Measurements from ENCODE around the gene NUP205.

NUP205 gene

GRCh38 chr7:135517060-135517459, 40.7 kb upstream of the NUP205 start:
- H3K9ac ChIP-seq, result no peak overlapping the region
- no peaks in the 10 kb centered on the region for H3K27me3 ChIP-seq
- no peaks in the 10 kb centered on the region for H4K20me1 ChIP-seq
- no peaks in the 10 kb centered on the region for H3K36me3 ChIP-seq
- H3K4me2 ChIP-seq, result no peak overlapping the region
- no peak overlapping the region for H3K27ac ChIP-seq
- no peak for TF ChIP-seq Cebpa-rat (IDR thresholded peaks at IDR 0.05)
- no peaks in the 10 kb centered on the region for H3K9me3 ChIP-seq (replicated peaks in 1 of 11)
- H3K4me1 ChIP-seq, result no peaks in the 10 kb centered on the region
- no peak overlapping the region for H3K4me3 ChIP-seq

- Histone ChIP-seq H3K27ac (no peak overlapping the region), H3K4me1 (no peaks in the 10 kb centered on the region), H3K4me2 (no peak overlapping the region)
Observed at GRCh38 chr7:135518748-135519147, 39.0 kb upstream of the NUP205 start.

GRCh38 chr7:135519233-135519688, 38.5 kb upstream of the NUP205 start:
- Histone ChIP-seq H4K20me1 (no peaks in the 10 kb centered on the region), H3K27me3 (no peaks in the 10 kb centered on the region), H3K36me3 (no peaks in the 10 kb centered on the region), H3K4me2 (no peak overlapping the region), H3K4me1 (no peaks in the 10 kb centered on the region), H3K27ac (no peak overlapping the region), H3K9ac (no peak overlapping the region), H3K4me3 (no peak overlapping the region), H3K9me3 (replicated peaks in 1 of 11) (peaks cover 8 to 14% (median 11%) of the 10 kb centered on the region in 11 experiments; a peak in 15 of 22 replicates)
- TF ChIP-seq Cebpa-rat (IDR thresholded peaks at IDR 0.05), result no peak

More at GRCh38 chr7:135518748-135519147, 39.0 kb upstream of the NUP205 start:
- no peaks in the 10 kb centered on the region for H4K20me1 ChIP-seq
- H3K9ac ChIP-seq, result no peak overlapping the region
- no peak overlapping the region for H3K4me3 ChIP-seq
- no peak for TF ChIP-seq Cebpa-rat (IDR thresholded peaks at IDR 0.05)
- peaks cover 8 to 14% (median 11%) of the 10 kb centered on the region in 11 experiments; a peak in 15 of 22 replicates for H3K9me3 ChIP-seq (replicated peaks in 1 of 11)
- H3K27me3 ChIP-seq, result no peaks in the 10 kb centered on the region
- H3K36me3 ChIP-seq, result no peaks in the 10 kb centered on the region

GRCh38 chr7:135519871-135520270, 37.8 kb upstream of the NUP205 start:
- no peak overlapping the region for H3K4me3 ChIP-seq
- TF ChIP-seq Cebpa-rat (IDR thresholded peaks at IDR 0.05), result no peak
- no peaks in the 10 kb centered on the region for H3K4me1 ChIP-seq
- H3K9ac ChIP-seq, result no peak overlapping the region
- H3K27ac ChIP-seq, result no peak overlapping the region
- H3K9me3 ChIP-seq (replicated peaks in 1 of 11), result peaks cover 8 to 14% (median 11%) of the 10 kb centered on the region in 11 experiments; a peak in 15 of 22 replicates
- H3K27me3 ChIP-seq, result no peaks in the 10 kb centered on the region
- H4K20me1 ChIP-seq, result no peaks in the 10 kb centered on the region
- H3K4me2 ChIP-seq, result no peak overlapping the region
- H3K36me3 ChIP-seq, result no peaks in the 10 kb centered on the region

- H3K9me3 ChIP-seq (replicated peaks in 1 of 11), result peaks cover 8 to 14% (median 11%) of the 10 kb centered on the region in 11 experiments; a peak in 15 of 22 replicates
- no peaks in the 10 kb centered on the region for H3K27me3 ChIP-seq
- H3K4me1 ChIP-seq, result no peaks in the 10 kb centered on the region
- TF ChIP-seq Cebpa-rat (IDR thresholded peaks at IDR 0.05), result no peak
- no peak overlapping the region for H3K4me3 ChIP-seq
- no peak overlapping the region for H3K4me2 ChIP-seq
- H3K27ac ChIP-seq, result no peak overlapping the region
- no peaks in the 10 kb centered on the region for H3K36me3 ChIP-seq
- no peaks in the 10 kb centered on the region for H4K20me1 ChIP-seq
- no peak overlapping the region for H3K9ac ChIP-seq
Observed at GRCh38 chr7:135522509-135522908, 35.2 kb upstream of the NUP205 start.

GRCh38 chr7:135523146-135523545, 34.6 kb upstream of the NUP205 start:
- H3K4me1 ChIP-seq, result no peaks in the 10 kb centered on the region
- no peak overlapping the region for H3K4me3 ChIP-seq
- H3K9me3 ChIP-seq (replicated peaks in 1 of 11), result peaks cover 8 to 14% (median 11%) of the 10 kb centered on the region in 11 experiments; a peak in 15 of 22 replicates
- no peak overlapping the region for H3K27ac ChIP-seq
- no peaks in the 10 kb centered on the region for H4K20me1 ChIP-seq
- H3K9ac ChIP-seq, result no peak overlapping the region
- no peak overlapping the region for H3K4me2 ChIP-seq
- no peak for TF ChIP-seq Cebpa-rat (IDR thresholded peaks at IDR 0.05)
- no peaks in the 10 kb centered on the region for H3K27me3 ChIP-seq
- H3K36me3 ChIP-seq, result no peaks in the 10 kb centered on the region

GRCh38 chr7:135525426-135525825, 32.3 kb upstream of the NUP205 start:
- H3K4me1 ChIP-seq, result no peaks in the 10 kb centered on the region
- H4K20me1 ChIP-seq, result no peaks in the 10 kb centered on the region
- no peak overlapping the region for H3K4me2 ChIP-seq
- H3K27me3 ChIP-seq, result no peaks in the 10 kb centered on the region
- H3K4me3 ChIP-seq, result no peak overlapping the region
- no peaks in the 10 kb centered on the region for H3K36me3 ChIP-seq
- H3K9ac ChIP-seq, result no peak overlapping the region
- peaks cover 8 to 14% (median 11%) of the 10 kb centered on the region in 11 experiments; a peak in 15 of 22 replicates for H3K9me3 ChIP-seq (replicated peaks in 1 of 11)
- H3K27ac ChIP-seq, result no peak overlapping the region
- TF ChIP-seq Cebpa-rat (IDR thresholded peaks at IDR 0.05), result no peak

GRCh38 chr7:135527025-135527424, 30.7 kb upstream of the NUP205 start:
- H3K4me2 ChIP-seq, result no peak overlapping the region
- no peak overlapping the region for H3K9ac ChIP-seq

GRCh38 chr7:135536150-135536549, 21.6 kb upstream of the NUP205 start:
- Histone ChIP-seq H3K9me3 (replicated peaks in 1 of 11) (peaks cover 0 to 4% (median 0%) of the 10 kb centered on the region in 11 experiments; a peak in 1 of 22 replicates), H3K27me3 (no peaks in the 10 kb centered on the region)
- peak in 1 of 11 experiments; percentile 19; a peak in 1 of 22 replicates for TF ChIP-seq Cebpa-rat (IDR thresholded peaks at IDR 0.05)

More at GRCh38 chr7:135527025-135527424, 30.7 kb upstream of the NUP205 start:
- H3K4me1 ChIP-seq, result no peaks in the 10 kb centered on the region
- no peaks in the 10 kb centered on the region for H3K36me3 ChIP-seq
- TF ChIP-seq Cebpa-rat (IDR thresholded peaks at IDR 0.05), result no peak
- H3K9me3 ChIP-seq (replicated peaks in 1 of 11), result peaks cover 8 to 14% (median 11%) of the 10 kb centered on the region in 11 experiments; a peak in 15 of 22 replicates
- H3K27ac ChIP-seq, result no peak overlapping the region
- H3K4me3 ChIP-seq, result no peak overlapping the region
- H4K20me1 ChIP-seq, result no peaks in the 10 kb centered on the region
- H3K27me3 ChIP-seq, result no peaks in the 10 kb centered on the region

GRCh38 chr7:135537453-135537852, 20.3 kb upstream of the NUP205 start:
- H3K9ac ChIP-seq, result peak overlapping the region in 4 of 11 experiments; percentile 22 to 48 (median 36); a peak in 3 of 22 replicates
- H3K36me3 ChIP-seq, result no peaks in the 10 kb centered on the region
- H3K4me3 ChIP-seq, result no peak overlapping the region
- H3K9me3 ChIP-seq (replicated peaks in 1 of 11), result peaks cover 0 to 4% (median 0%) of the 10 kb centered on the region in 11 experiments; a peak in 1 of 22 replicates
- H3K4me1 ChIP-seq, result peaks cover 0 to 14% (median 11%) of the 10 kb centered on the region in 10 experiments; a peak in 14 of 20 replicates
- H3K4me2 ChIP-seq, result peak overlapping the region in 7 of 11 experiments; percentile 4 to 78 (median 61); a peak in 13 of 22 replicates
- no peaks in the 10 kb centered on the region for H3K27me3 ChIP-seq
- H3K27ac ChIP-seq, result peak overlapping the region in 8 of 11 experiments; percentile 22 to 69 (median 54); a peak in 14 of 22 replicates
- TF ChIP-seq Cebpa-rat (IDR thresholded peaks at IDR 0.05), result no peak
- H4K20me1 ChIP-seq, result no peaks in the 10 kb centered on the region

More at GRCh38 chr7:135536150-135536549, 21.6 kb upstream of the NUP205 start:
- Histone ChIP-seq H4K20me1 (no peaks in the 10 kb centered on the region), H3K4me2 (no peak overlapping the region), H3K36me3 (no peaks in the 10 kb centered on the region), H3K4me3 (no peak overlapping the region), H3K4me1 (peaks cover 0 to 14% (median 11%) of the 10 kb centered on the region in 10 experiments; a peak in 14 of 20 replicates), H3K27ac (no peak overlapping the region), H3K9ac (no peak overlapping the region)
